HepG2 (cell line): ENCODE data around the gene GRM7. TPM values are rescaled to one million over a fixed set of nuclear protein-coding genes. Genes with fewer than 3 reads are reported as not detected.

ENCODE experiments used
- ATAC-seq: fragments of 200-7000 bp; cut with Tn5 transposase; 3 replicates; pipeline ENCODE4 v1.9.1; 2020; ENCODE audit warnings: mild to moderate bottlenecking, moderate library complexity
- BruUV-seq: library from RNA; stranded (reverse); fragments of 400-500 nt; replicated peaks from 2 replicates; lab custom pipeline; 2021; lab: Mats Ljungman, UMichigan
- CTCF ChIA-PET: fragments of 300-600 bp; formaldehyde crosslinking; extraction: SDS; loops from one replicate; lab custom pipeline; 2021; ENCODE audit warnings: low total read pairs, inconsistent platforms, low intra/inter-chr PET ratio; lab: Yijun Ruan, JAX
- POLR2A ChIA-PET: fragments of 350-600 bp; sonication (Branson Sonifier 250); formaldehyde crosslinking; loops from one replicate; lab custom pipeline; 2020; ENCODE audit warnings: antibody characterized with exemption, inconsistent platforms; lab: Yijun Ruan, JAX
- DNase-seq: peaks from one replicate; pipeline ENCODE4 v3.0.0-alpha.2; 2015; ENCODE audit warnings: low spot score
- FAIRE-seq: peaks from 3 replicates; lab custom pipeline; 2011; peaks lifted over from hg19 to GRCh38; lab: Jason Lieb, UNC
- H2AFZ ChIP-seq: one replicate; pipeline ENCODE4 v1.6.1; 2011; ENCODE audit warnings: low read length, inconsistent platforms
- H3K27ac ChIP-seq: fragments of 300-600 bp; 3 replicates; pipeline ENCODE4 v1.8.0; 2011; ENCODE audit warnings: mixed run types, mild to moderate bottlenecking, mixed read lengths, low read length, inconsistent platforms; ENCODE audit not compliant: insufficient read depth; ENCODE audit errors: extremely low read length
- H3K27me3 ChIP-seq, 2 experiments: fragments of 200-600 bp in 1 of 2; 2 replicates in 1 of 2; 3 replicates in 1 of 2; pipeline versions ENCODE4 v1.6.0 to v1.8.0; 2011; ENCODE audit warnings: low read length in 2 of 2, mild to moderate bottlenecking in 2 of 2, moderate library complexity in 2 of 2, inconsistent platforms in 1 of 2; ENCODE audit not compliant: insufficient read depth in 2 of 2, control insufficient read depth in 1 of 2
- H3K36me3 ChIP-seq, 2 experiments: fragments of 200-600 bp in 1 of 2; replicated peaks in 1 of 2; 2 replicates in 1 of 2; 3 replicates in 1 of 2; pipeline versions ENCODE4 v1.5.1 to v1.8.0; 2011; ENCODE audit warnings: low read length in 2 of 2, inconsistent platforms in 1 of 2; ENCODE audit not compliant: insufficient read depth in 2 of 2, control insufficient read depth in 1 of 2
- H3K4me1 ChIP-seq: 2 replicates; pipeline ENCODE4 v1.5.1; 2012; ENCODE audit warnings: low read length, inconsistent platforms; ENCODE audit not compliant: insufficient read depth
- H3K4me2 ChIP-seq: 2 replicates; pipeline ENCODE4 v1.6.0; 2011; ENCODE audit warnings: low read depth, low read length, inconsistent platforms
- H3K4me3 ChIP-seq, 3 experiments: fragments of 200-600 bp in 1 of 3; sonication (generic), shearing (Covaris generic) in 1 of 3; replicated peaks in 1 of 3; 2 replicates each; pipeline ENCODE4 v1.5.1; 2011 to 2016; ENCODE audit warnings: low read length in 3 of 3, inconsistent platforms in 2 of 3, low read depth in 2 of 3, mild to moderate bottlenecking in 2 of 3, control low read depth in 1 of 3, mixed read lengths in 1 of 3; ENCODE audit not compliant: insufficient read depth in 1 of 3
- H3K79me2 ChIP-seq: one replicate; pipeline ENCODE4 v1.6.1; 2011; ENCODE audit warnings: low read length, inconsistent platforms; ENCODE audit not compliant: insufficient read depth
- H3K9ac ChIP-seq: 2 replicates; pipeline ENCODE4 v1.6.0; 2011; ENCODE audit warnings: mild to moderate bottlenecking, low read depth, low read length, inconsistent platforms; ENCODE audit not compliant: insufficient read depth
- H3K9me3 ChIP-seq: 2 replicates; pipeline ENCODE4 v1.5.1; 2012; ENCODE audit warnings: mild to moderate bottlenecking, low read length
- H4K20me1 ChIP-seq: 2 replicates; pipeline ENCODE4 v1.6.0; 2011; ENCODE audit warnings: inconsistent platforms, mild to moderate bottlenecking, low read length, moderate library complexity; ENCODE audit not compliant: insufficient read depth
- ELF1 ChIP-seq: sonication (generic); formaldehyde crosslinking; IDR thresholded peaks from 2 replicates; pipeline ENCODE4 v1.4.0; 2020; ENCODE audit warnings: missing genetic modification reagents
- LCORL ChIP-seq, 2 experiments: fragments of 450-650 bp in 1 of 2; sonication (generic) in 1 of 2; formaldehyde crosslinking in 1 of 2; IDR thresholded peaks; 2 replicates each; pipeline versions ENCODE4 v1.5.0 to v1.6.1; 2017 to 2020; ENCODE audit warnings: antibody characterized with exemption in 1 of 2, missing genetic modification reagents in 1 of 2
- ZNF143 ChIP-seq: sonication (generic); formaldehyde crosslinking; IDR thresholded peaks from 2 replicates; pipeline ENCODE4 v1.4.0; 2020; ENCODE audit warnings: missing genetic modification reagents
- ZSCAN20 ChIP-seq: sonication (generic); formaldehyde crosslinking; IDR thresholded peaks from 2 replicates; pipeline ENCODE4 v1.4.0; 2020; ENCODE audit warnings: missing genetic modification reagents, mild to moderate bottlenecking, borderline replicate concordance
- WGBS: methylation state at CpG from one replicate; pipeline ENCODE4 v1.1.6; 2017; ENCODE audit warnings: low lambda C conversion rate; 5-methylcytosine and 5-hydroxymethylcytosine counted together
- in situ Hi-C: cut with HindIII; loops from 2 replicates; pipeline ENCODE4 v1.10.0; 2017; ENCODE audit warnings: low pct_unique_long_range_greater_than_20kb; ENCODE audit not compliant: extremely low pct_ligation_motif_present
- intact Hi-C: fragments of 100-400 bp; cut with micrococcal nuclease; formaldehyde crosslinking; loops from one replicate; pipeline ENCODE4 v1.10.0; 2022; ENCODE audit not compliant: unreplicated experiment
- polyA plus RNA-seq, 8 experiments: library from polyadenylated mRNA; depleted of rRNA in 3 of 8; stranded (reverse) in 7 of 8; unstranded in 1 of 8; fragments of >200 nt; fragmentation: Illumina TruSeq in 4 of 8; extraction: Trizol in 4 of 8; gene quantifications; 2 replicates each; pipeline versions ENCODE4 v1.2.1 to v1.2.3, GENCODE V29; 2011 to 2016; ENCODE audit warnings: low read depth in 4 of 8, missing spikeins in 1 of 8, mixed read lengths in 1 of 8; ENCODE audit not compliant: insufficient read depth in 1 of 8
- total RNA-seq, 5 experiments: library from RNA; depleted of rRNA; stranded (reverse); fragments of >200 nt; fragmentation: Illumina TruSeq; extraction: Trizol; gene quantifications; 2 replicates each; pipeline ENCODE4 v1.2.3, GENCODE V29; 2016; ENCODE audit warnings: low read depth in 1 of 5
- TF ChIP-seq, protein P1 (sequence below): IDR thresholded peaks from 2 replicates; pipeline ENCODE4 v1.6.1; 2018; ENCODE audit warnings: missing genetic modification reagents
- TF ChIP-seq, protein P2 (sequence below): sonication (generic); formaldehyde crosslinking; conservative IDR thresholded peaks from 2 replicates; pipeline ENCODE4 v1.8.1; 2023; ENCODE audit warnings: missing genetic modification reagents
- TF ChIP-seq, protein P3 (sequence below): sonication (generic); formaldehyde crosslinking; IDR thresholded peaks from 2 replicates; pipeline ENCODE4 v1.4.0; 2020; ENCODE audit warnings: missing genetic modification reagents; ENCODE audit errors: not compliant biosample characterization

GRM7 gene
- total and polyA plus RNA-seq, 2 of the 13 experiments (the other 11 are each of a cell fraction or from before 2014, with no cell fraction given): not detected

DNA sequence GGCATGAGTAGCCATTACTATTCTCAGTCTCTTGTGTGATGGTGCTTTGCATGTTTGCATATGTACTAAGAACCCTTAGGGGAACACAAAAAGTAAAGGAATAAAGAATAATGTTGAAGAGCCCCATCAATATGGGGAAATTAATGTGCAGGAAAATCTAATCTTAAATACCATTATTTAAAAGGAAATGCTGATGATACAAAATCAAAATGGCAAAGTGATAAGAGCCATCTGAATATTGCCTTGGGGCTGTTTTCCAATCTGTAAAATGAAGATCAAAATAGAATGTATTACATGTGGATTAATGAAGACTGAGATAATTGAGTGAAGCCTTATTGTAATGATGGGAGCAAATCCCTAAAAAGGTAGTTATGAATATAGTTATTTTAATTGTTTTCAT, 771.4 kb downstream of the GRM7 start (continued):
- TF ChIP-seq, protein P1, sequence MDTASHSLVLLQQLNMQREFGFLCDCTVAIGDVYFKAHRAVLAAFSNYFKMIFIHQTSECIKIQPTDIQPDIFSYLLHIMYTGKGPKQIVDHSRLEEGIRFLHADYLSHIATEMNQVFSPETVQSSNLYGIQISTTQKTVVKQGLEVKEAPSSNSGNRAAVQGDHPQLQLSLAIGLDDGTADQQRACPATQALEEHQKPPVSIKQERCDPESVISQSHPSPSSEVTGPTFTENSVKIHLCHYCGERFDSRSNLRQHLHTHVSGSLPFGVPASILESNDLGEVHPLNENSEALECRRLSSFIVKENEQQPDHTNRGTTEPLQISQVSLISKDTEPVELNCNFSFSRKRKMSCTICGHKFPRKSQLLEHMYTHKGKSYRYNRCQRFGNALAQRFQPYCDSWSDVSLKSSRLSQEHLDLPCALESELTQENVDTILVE: no peak
- TF ChIP-seq ELF1 (CRISPR knock-in tag) (no peak), LCORL (IDR thresholded peaks at IDR 0.05) (no peak), LCORL (CRISPR knock-in tag; IDR thresholded peaks at IDR 0.05) (no peak), ZNF143 (CRISPR knock-in tag) (no peak)
- TF ChIP-seq, protein P2, sequence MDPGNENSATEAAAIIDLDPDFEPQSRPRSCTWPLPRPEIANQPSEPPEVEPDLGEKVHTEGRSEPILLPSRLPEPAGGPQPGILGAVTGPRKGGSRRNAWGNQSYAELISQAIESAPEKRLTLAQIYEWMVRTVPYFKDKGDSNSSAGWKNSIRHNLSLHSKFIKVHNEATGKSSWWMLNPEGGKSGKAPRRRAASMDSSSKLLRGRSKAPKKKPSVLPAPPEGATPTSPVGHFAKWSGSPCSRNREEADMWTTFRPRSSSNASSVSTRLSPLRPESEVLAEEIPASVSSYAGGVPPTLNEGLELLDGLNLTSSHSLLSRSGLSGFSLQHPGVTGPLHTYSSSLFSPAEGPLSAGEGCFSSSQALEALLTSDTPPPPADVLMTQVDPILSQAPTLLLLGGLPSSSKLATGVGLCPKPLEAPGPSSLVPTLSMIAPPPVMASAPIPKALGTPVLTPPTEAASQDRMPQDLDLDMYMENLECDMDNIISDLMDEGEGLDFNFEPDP (CRISPR knock-in tag): no peak
- TF ChIP-seq, protein P3, sequence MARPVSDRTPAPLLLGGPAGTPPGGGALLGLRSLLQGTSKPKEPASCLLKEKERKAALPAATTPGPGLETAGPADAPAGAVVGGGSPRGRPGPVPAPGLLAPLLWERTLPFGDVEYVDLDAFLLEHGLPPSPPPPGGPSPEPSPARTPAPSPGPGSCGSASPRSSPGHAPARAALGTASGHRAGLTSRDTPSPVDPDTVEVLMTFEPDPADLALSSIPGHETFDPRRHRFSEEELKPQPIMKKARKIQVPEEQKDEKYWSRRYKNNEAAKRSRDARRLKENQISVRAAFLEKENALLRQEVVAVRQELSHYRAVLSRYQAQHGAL (CRISPR knock-in tag): no peak

DNA sequence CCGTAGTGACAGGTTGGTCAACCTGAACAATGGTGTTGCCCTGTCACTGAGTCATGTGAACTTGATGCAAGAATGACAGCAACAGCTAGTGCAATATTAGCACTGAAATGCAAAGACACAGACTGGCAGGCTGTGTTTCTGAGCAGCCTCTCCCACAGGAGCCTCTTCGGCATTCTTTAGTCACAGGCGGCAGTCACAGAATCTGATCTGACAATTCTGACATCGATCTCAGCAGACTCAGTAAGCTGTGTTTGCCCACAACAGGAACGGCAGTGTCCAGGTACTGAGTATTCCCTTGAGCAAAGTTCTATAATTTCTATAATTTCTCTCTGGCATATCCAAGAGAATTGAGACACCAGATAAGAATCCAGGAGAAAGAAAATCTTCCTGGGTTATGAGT, 776.8 kb downstream of the GRM7 start:
- TF ChIP-seq ZSCAN20: no peak
- Histone ChIP-seq H2AFZ (no peak overlapping the region), H3K4me3 (no peak overlapping the region), H3K36me3 (no peaks in the 10 kb centered on the region), H3K4me2 (no peak overlapping the region), H3K4me1 (no peaks in the 10 kb centered on the region), H3K79me2 (no peaks in the 10 kb centered on the region), H3K9me3 (peaks cover 27% of the 10 kb centered on the region), H3K9ac (no peak overlapping the region), H4K20me1 (no peaks in the 10 kb centered on the region), H3K27me3 (no peaks in the 10 kb centered on the region), H3K27ac (no peak overlapping the region)
- WGBS: 5% methylated on average over 4 of the region's 5 CpGs
- intact Hi-C loops: no loop called here
- POLR2A ChIA-PET: no interaction called here
- DNase-seq: no peak
- in situ Hi-C loops: no loop called here
- BruUV-seq: no TSS peak
- FAIRE-seq: no peak
- ATAC-seq: no peak
- CTCF ChIA-PET: no interaction called here
